LNCAP (cell line): ENCODE results near the gene SCMH1.

Experiments used
- TF ChIP-seq, protein P1 (sequence below): fragments of 450-650 bp; IDR thresholded peaks from 2 replicates; pipeline ENCODE4 v1.5.1; 2017; ENCODE audit warnings: mild to moderate bottlenecking

The SCMH1 gene

DNA sequence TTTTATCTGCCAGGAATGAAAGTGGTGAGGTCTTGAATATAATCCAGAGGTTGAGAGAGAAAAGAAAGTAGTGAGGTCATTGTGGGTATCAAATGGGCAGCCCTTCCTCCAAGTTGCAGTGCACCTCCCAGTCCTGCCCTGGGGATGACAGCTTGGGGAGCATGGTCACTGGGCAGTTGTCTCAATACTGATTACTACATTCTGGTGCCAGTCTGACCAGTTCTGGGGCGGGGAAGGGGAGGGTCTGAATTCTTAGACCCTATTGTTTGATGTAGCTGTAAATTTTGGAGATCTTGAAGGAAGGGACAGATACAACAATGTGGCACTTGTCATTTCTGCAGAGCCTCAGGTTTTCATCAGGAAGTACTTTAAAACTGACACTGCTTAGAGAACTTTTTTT lies 231.8 kb downstream of the SCMH1 start:
- TF ChIP-seq, protein P1, sequence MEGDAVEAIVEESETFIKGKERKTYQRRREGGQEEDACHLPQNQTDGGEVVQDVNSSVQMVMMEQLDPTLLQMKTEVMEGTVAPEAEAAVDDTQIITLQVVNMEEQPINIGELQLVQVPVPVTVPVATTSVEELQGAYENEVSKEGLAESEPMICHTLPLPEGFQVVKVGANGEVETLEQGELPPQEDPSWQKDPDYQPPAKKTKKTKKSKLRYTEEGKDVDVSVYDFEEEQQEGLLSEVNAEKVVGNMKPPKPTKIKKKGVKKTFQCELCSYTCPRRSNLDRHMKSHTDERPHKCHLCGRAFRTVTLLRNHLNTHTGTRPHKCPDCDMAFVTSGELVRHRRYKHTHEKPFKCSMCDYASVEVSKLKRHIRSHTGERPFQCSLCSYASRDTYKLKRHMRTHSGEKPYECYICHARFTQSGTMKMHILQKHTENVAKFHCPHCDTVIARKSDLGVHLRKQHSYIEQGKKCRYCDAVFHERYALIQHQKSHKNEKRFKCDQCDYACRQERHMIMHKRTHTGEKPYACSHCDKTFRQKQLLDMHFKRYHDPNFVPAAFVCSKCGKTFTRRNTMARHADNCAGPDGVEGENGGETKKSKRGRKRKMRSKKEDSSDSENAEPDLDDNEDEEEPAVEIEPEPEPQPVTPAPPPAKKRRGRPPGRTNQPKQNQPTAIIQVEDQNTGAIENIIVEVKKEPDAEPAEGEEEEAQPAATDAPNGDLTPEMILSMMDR, result no peak

DNA sequence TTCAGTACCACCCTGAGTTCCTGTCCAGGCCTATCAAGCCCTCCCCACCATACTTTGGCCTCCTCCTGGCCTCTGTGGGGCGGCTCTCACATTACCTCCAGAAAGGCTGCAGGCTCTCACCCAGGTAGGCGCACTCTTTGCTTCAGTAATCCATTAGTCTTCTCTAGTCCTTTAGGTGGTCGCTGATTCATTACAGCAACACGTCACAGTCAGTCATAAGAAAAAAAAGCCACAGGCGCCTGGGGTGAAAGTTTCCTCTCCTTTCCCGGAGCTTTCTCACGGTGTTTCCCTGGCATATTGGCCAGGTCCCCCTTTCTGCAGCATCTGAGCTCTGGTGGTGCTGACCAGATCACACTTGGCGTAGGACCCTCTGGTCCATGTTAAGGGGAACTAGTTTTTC lies 232.6 kb downstream of the SCMH1 start:
- TF ChIP-seq, protein P1, result no peak

DNA sequence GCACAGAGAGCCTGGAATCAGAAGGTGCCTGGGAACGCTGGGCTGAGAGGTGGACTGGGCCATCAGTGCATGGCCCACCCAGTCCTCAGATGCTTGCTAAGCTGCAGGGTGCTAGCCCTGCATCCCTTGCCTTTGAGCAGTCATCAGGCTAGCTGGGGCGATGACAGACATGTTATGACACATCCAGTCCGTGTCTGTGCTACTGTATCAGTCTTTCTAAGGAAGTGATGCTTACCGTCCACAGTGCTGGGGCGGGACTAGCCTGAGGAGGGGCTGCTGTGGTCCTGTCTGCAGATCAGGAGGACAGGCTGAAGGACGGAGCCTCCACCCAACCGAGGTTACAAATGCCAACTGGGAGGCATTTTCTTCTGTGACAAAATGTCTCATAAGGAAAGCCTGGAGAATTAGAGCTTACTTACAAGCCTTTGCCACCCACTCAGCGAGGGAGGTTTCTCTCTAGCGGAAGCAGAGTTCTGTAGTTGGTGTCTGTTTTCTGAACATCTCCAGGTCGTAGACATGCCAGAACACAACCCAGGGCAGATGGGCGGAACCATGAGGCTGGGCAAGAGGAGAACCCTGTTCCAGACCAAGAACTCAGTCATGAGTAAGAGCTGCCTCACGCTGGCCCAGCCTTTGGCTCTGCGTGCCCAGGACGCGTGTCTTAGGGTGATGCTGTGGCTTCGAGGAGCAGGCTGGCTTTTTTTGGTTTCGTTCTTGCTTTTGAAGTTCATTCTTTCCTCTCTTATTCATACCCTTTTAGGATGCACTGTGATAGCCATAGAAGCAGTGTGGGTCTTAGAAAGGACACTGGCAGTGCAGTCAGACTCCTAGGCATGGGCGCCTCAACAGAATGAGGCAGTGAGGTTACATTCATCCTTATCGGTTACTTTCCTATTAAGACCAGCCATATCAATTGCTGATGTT lies 234.9 kb downstream of the SCMH1 start:
- TF ChIP-seq, protein P1, result no peak

DNA sequence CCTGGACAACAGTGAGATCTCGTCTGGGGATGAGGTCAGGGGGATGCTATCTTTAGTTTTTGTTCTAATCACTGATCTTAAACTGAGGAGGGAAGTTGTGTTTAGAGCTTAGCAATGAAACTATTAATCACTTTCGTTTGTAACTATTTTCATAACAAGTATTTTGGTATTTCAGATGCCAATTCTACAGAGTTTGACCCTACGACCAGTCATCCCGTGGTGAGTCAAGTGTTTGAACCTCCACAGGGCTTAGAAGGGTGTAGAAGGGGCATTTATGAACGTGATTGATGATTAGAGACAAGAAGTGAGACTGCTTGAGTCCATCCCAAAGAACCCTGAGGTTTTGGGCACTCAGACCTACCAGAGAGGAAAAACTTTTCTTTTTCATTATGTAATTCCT lies 236.2 kb downstream of the SCMH1 start:
- TF ChIP-seq, protein P1, result no peak

DNA sequence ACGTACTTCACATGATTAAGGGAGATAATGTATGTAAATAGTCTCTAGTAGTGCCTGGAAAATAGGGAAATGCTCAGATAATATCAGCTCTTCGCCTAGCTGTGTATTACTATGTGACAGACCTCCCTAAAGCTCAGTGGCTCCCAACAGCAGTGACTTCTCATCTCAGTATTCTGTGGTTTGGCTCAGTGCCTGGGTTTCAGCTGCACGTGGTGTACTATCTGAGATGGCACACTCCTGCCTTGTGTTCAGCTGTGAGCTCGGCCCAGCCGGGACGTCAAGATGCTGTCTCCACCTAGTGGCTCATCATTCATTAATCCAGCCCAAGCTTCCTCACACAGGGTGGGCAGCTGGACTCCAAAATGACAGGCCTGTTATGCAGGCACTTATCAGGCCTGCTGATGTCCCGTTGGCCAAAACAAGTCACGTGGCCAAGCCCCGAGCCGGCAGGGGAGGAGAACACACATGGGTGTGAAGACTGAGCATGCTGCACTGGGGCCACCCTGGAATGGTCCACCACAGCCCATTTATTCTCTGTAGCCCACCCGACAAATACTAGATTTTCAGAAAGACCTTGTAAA lies 238.4 kb downstream of the SCMH1 start:
- TF ChIP-seq, protein P1, result peak; percentile 58

DNA sequence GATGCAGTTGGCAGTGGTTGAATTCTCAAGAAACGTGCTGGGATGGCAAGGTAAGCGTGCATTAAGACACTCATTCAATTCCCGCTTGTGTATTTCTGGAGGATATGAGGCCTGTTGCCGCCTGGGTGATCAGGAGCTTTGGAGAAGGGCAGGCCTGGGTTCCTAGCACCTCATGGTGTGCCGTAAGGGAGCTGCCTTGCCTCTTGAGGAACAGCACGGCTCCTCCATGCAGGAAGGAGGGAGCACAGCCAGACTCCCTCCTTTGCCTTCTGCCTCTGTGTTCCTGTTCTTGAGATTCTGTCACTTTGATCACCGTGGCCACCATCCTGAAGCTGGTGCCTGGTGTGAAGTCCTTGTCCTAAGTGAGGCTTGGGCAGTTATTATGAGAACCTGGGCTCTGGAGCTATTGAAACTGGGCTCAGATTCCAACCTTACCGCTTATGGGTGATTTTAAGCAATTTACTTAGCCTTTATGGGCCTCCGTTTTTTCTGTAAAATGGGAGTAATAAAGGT lies 238.9 kb downstream of the SCMH1 start:
- TF ChIP-seq, protein P1, result no peak

DNA sequence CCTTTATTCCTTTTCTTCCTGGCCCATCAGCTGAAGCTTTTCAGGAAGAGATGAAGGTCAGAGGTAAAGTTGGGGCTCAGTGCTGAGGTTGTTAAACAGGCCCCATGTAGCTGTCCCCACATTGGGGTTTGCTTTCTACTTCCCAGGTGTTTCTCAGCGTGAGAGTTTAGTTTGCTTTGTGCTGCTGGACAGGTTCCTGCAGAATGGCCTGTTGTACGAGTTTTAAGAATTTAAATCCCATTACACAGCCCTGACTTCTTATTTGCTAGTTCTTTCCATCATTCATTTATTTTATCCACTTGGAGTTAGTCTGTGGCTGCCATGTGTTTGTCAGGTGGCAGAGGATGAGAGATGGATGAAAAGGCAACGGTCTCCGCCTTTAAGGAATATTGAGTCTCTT lies 243.4 kb downstream of the SCMH1 start:
- TF ChIP-seq, protein P1, result no peak
